ENCODE data around the gene MISP.

Gene MISP

GRCh38 chr19:720345-721160, 30.4 kb upstream of the MISP start:
- H3K4me3 ChIP-seq, result peak overlapping the region in 2 of 10 experiments; percentile 28; a peak in 1 of 20 replicates
- H4K20me1 ChIP-seq, result peaks cover 0 to 88% (median 18%) of the 10 kb centered on the region in 11 experiments; a peak in 17 of 22 replicates
- TF ChIP-seq Cebpa-rat (IDR thresholded peaks at IDR 0.05), result no peak

GRCh38 chr19:722553-723101, 28.3 kb upstream of the MISP start:
- Histone ChIP-seq H3K27ac (peak overlapping the region in 9 of 11 experiments; percentile 49 to 87 (median 77); a peak in 19 of 22 replicates), H3K9ac (peak overlapping the region in 9 of 11 experiments; percentile 42 to 76 (median 71); a peak in 19 of 22 replicates), H3K4me3 (peak overlapping the region in 8 of 10 experiments; percentile 28 to 61 (median 46); a peak in 13 of 20 replicates), H3K9me3 (replicated peaks in 1 of 11) (no peaks in the 10 kb centered on the region), H3K4me2 (peak overlapping the region; percentile 56 to 99 (median 92)), H3K4me1 (peaks cover 49 to 95% (median 89%) of the 10 kb centered on the region in 10 experiments), H3K27me3 (peaks cover 0 to 24% (median 0%) of the 10 kb centered on the region in 11 experiments; a peak in 3 of 22 replicates), H3K36me3 (peaks cover 0 to 9% (median 6%) of the 10 kb centered on the region in 11 experiments; a peak in 6 of 22 replicates), H4K20me1 (peaks cover 0 to 77% (median 17%) of the 10 kb centered on the region in 11 experiments; a peak in 16 of 22 replicates)
- TF ChIP-seq Cebpa-rat (IDR thresholded peaks at IDR 0.05), result no peak

More at GRCh38 chr19:720345-721160, 30.4 kb upstream of the MISP start:
- H3K27me3 ChIP-seq, result peaks cover 0 to 24% (median 0%) of the 10 kb centered on the region in 11 experiments; a peak in 3 of 22 replicates
- peak overlapping the region in 8 of 11 experiments; percentile 57 to 82 (median 68); a peak in 16 of 22 replicates for H3K27ac ChIP-seq
- peaks cover 1 to 4% (median 2%) of the 10 kb centered on the region in 11 experiments; a peak in 20 of 22 replicates for H3K36me3 ChIP-seq
- peaks cover 44 to 95% (median 89%) of the 10 kb centered on the region in 10 experiments for H3K4me1 ChIP-seq
- peak overlapping the region in 8 of 11 experiments; percentile 52 to 72 (median 62); a peak in 14 of 22 replicates for H3K9ac ChIP-seq
- peaks cover 2 to 4% (median 2%) of the 10 kb centered on the region in 11 experiments; a peak in 20 of 22 replicates for H3K9me3 ChIP-seq (replicated peaks in 1 of 11)
- peak overlapping the region; percentile 38 to 97 (median 88) for H3K4me2 ChIP-seq

- Histone ChIP-seq H3K27me3 (peaks cover 0 to 24% (median 0%) of the 10 kb centered on the region in 11 experiments; a peak in 3 of 22 replicates), H3K9ac (peak overlapping the region in 9 of 11 experiments; percentile 42 to 76 (median 71); a peak in 18 of 22 replicates), H4K20me1 (peaks cover 0 to 71% (median 13%) of the 10 kb centered on the region in 11 experiments; a peak in 15 of 22 replicates), H3K9me3 (replicated peaks in 1 of 11) (no peaks in the 10 kb centered on the region), H3K36me3 (peaks cover 0 to 9% (median 6%) of the 10 kb centered on the region in 11 experiments; a peak in 7 of 22 replicates), H3K27ac (peak overlapping the region in 9 of 11 experiments; percentile 49 to 87 (median 77); a peak in 18 of 22 replicates), H3K4me1 (peaks cover 50 to 95% (median 89%) of the 10 kb centered on the region in 10 experiments), H3K4me2 (peak overlapping the region; percentile 56 to 99 (median 92)), H3K4me3 (peak overlapping the region in 8 of 10 experiments; percentile 28 to 61 (median 46); a peak in 12 of 20 replicates)
- TF ChIP-seq Cebpa-rat (IDR thresholded peaks at IDR 0.05), result no peak
These were observed 27.7 kb upstream of the MISP start for GRCh38 chr19:723247-723646.

GRCh38 chr19:723714-724113, 27.2 kb upstream of the MISP start:
- Histone ChIP-seq H3K9ac (peak overlapping the region in 9 of 11 experiments; percentile 42 to 76 (median 71); a peak in 16 of 22 replicates), H3K27ac (peak overlapping the region in 9 of 11 experiments; percentile 49 to 87 (median 77); a peak in 18 of 22 replicates), H3K27me3 (peaks cover 0 to 24% (median 0%) of the 10 kb centered on the region in 11 experiments; a peak in 3 of 22 replicates), H3K4me2 (peak overlapping the region; percentile 56 to 99 (median 92); a peak in 21 of 22 replicates), H3K9me3 (replicated peaks in 1 of 11) (no peaks in the 10 kb centered on the region), H4K20me1 (peaks cover 0 to 66% (median 9%) of the 10 kb centered on the region in 11 experiments; a peak in 13 of 22 replicates), H3K4me3 (peak overlapping the region in 6 of 10 experiments; percentile 40 to 61 (median 46); a peak in 3 of 20 replicates), H3K4me1 (peaks cover 46 to 95% (median 89%) of the 10 kb centered on the region in 10 experiments), H3K36me3 (peaks cover 0 to 9% (median 6%) of the 10 kb centered on the region in 11 experiments; a peak in 7 of 22 replicates)
- TF ChIP-seq Cebpa-rat (IDR thresholded peaks at IDR 0.05), result no peak

GRCh38 chr19:725461-726089, 25.3 kb upstream of the MISP start:
- Histone ChIP-seq H3K4me1 (peaks cover 35 to 99% (median 94%) of the 10 kb centered on the region in 10 experiments), H3K9ac (peak overlapping the region in 1 of 11 experiments; percentile 12; a peak in 1 of 22 replicates), H3K4me2 (peak overlapping the region in 6 of 11 experiments; percentile 7 to 99 (median 42); a peak in 11 of 22 replicates), H3K27me3 (peaks cover 0 to 19% (median 0%) of the 10 kb centered on the region in 11 experiments; a peak in 3 of 22 replicates), H4K20me1 (peaks cover 0 to 55% (median 0%) of the 10 kb centered on the region in 11 experiments; a peak in 8 of 22 replicates), H3K4me3 (no peak overlapping the region), H3K36me3 (peaks cover 0 to 19% (median 6%) of the 10 kb centered on the region in 11 experiments; a peak in 10 of 22 replicates), H3K27ac (peak overlapping the region in 6 of 11 experiments; percentile 11 to 59 (median 26); a peak in 7 of 22 replicates), H3K9me3 (replicated peaks in 1 of 11) (no peaks in the 10 kb centered on the region)
- TF ChIP-seq Cebpa-rat (IDR thresholded peaks at IDR 0.05), result no peak

GRCh38 chr19:726993-727956, 23.6 kb upstream of the MISP start:
- H3K36me3 ChIP-seq, result peaks cover 0 to 33% (median 13%) of the 10 kb centered on the region in 11 experiments; a peak in 15 of 22 replicates
- H3K4me2 ChIP-seq, result peak overlapping the region; percentile 68 to 96 (median 89)
- H3K4me1 ChIP-seq, result peaks cover 25 to 99% (median 93%) of the 10 kb centered on the region in 10 experiments
- H3K9me3 ChIP-seq (replicated peaks in 1 of 11), result no peaks in the 10 kb centered on the region
- peak overlapping the region in 10 of 11 experiments; percentile 15 to 92 (median 76); a peak in 19 of 22 replicates for H3K27ac ChIP-seq
- peaks cover 0 to 42% (median 0%) of the 10 kb centered on the region in 11 experiments; a peak in 7 of 22 replicates for H4K20me1 ChIP-seq
- H3K27me3 ChIP-seq, result peaks cover 0 to 14% (median 0%) of the 10 kb centered on the region in 11 experiments; a peak in 3 of 22 replicates
- H3K4me3 ChIP-seq, result peak overlapping the region in 6 of 10 experiments; percentile 1 to 38 (median 21); a peak in 3 of 20 replicates
- peak overlapping the region; percentile 35 to 77 (median 66); a peak in 19 of 22 replicates for H3K9ac ChIP-seq
- no peak for TF ChIP-seq Cebpa-rat (IDR thresholded peaks at IDR 0.05)
